Fibroblast of skin of right biceps (primary cell): Measurements from ENCODE around the gene MLLT10.
A peak's percentile ranks its signal among the peaks of the same experiment; 100 is the strongest.

Experiments used
- DNase-seq: peaks from one replicate; pipeline ENCODE4 v3.0.0-alpha.2; 2013

Gene MLLT10

DNA sequence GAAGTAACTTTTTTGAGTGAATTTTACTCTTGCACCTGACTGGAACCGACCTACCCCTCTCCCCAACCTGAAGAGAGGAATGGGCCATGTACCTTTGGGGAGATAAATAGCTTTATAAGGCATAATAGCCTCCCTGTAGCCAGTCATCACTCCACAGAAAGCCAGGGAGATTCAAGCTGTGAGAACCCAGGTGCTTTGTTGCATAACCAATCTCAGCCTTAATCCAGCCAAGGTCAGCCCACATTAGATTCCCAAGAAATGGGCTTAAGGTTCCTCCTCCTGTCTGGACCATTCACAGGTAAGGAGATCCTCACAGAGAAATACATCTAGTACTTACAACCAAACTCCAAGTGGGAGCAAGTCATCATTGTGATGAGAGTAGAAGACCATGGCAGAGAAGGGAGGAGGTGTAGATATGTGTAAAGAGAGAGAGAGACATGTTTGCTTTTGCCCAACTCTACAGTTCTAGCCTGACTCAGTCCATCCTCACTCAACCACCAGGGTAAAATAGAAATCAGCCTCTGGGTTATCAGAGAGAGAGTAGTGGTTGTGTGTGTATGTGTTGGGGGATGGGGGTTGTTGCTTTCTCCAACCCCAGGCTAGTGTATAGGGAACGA, 32.2 kb upstream of the MLLT10 start:
- DNase-seq: no peak

DNA sequence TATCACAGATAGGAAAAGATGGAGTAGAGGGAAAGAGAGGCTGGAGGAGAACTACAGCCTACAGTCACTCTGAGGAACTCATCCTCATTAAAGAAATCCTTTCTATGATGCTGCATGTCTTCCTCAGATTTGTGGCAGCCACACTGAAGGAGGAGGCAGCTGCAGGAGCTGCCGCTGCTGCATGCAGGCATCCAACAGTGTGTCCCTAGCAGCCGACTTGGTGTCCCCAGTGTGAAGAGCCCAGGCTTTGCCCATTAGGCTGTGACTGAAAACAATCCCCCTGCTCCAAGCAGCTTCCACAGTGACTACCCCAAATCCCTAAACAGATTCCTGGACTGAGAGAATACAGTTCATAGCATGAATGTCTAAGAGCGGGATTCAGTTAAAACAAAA, 31.7 kb upstream of the MLLT10 start:
- no peak for DNase-seq

DNA sequence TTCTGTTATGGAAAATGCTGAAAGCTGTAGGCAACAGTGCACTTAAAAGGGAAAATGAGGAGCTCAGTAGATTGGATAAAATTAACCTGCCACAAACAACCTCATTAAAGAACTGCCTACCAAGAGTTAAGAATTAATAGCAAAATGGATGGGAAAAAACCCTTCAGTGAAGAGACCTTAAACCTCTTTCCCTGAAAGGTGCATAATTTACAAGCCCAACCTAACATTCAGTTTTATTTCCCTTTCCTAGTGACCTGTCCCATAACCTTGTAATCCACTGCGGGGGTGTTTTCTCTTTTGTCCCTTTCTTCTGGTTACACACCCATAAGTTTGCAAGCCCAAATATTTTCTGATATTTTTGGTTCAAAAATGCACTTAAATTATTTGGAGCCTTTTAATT, 30.5 kb upstream of the MLLT10 start:
- no peak for DNase-seq

DNA sequence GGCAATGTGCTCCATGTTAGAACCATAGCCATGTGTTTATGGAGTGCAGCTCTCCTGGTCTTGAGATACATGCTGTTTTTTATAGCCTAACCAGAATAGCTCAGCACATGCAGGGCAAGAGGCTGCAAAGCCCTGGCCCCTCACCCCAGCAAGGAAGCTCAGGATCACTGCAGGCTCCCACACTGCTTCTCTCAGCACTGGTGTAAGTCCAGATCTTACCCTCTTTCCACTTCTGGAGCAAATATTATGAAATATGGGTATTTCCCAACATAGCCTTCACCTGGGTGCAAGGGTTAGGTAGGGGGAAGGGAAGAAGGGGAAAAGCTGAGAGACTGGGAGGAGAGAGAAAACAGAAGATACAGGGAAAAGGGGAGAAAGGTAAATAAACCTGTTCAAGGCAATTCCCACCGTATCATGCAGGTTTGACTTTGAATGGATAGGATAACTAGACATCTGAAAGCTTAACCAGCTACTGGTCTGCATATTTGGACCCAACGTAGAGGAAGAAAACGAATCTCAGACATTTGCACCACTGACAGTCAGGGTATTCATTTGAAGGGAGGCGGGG, 28.2 kb upstream of the MLLT10 start:
- DNase-seq: no peak

DNA sequence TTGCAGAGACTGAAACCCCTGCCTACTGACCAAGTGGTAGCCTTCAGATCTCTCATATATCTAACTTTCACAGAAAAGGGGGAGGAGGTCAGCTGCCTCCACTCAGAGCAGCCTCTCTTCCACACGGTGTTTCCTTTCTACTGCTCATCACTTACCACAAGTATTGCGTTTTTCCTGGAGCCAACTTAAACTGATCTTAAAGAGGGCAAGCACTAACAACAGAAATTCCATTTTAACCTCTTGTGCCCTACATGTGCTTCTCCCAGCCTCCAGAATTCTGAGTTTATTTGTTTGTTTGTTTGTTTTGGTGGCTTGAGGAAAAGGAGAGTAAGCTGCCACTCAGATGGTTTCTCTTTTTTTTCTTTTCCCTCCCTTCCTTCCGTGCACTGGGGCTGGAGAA, 27.7 kb upstream of the MLLT10 start:
- DNase-seq: no peak

DNA sequence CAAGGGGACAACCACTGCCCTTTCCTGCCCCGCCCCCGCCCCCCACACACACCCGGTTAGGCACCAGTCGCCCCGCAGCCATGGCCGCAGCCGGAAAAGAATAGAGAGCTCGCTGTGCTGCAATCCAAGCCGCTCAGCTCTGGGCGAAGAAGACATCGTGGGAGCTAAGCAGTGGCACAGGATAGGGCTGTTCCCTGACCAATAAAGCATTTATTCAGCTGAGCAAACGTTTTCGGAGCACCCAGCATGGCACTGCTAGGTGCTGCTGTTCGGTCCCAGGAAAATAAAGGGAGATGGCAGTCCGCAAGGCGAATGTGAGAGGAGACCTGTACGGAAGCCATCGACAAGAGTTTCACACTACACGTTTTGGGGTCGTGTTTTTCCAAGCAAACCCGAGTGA, 26.9 kb upstream of the MLLT10 start:
- no peak for DNase-seq

DNA sequence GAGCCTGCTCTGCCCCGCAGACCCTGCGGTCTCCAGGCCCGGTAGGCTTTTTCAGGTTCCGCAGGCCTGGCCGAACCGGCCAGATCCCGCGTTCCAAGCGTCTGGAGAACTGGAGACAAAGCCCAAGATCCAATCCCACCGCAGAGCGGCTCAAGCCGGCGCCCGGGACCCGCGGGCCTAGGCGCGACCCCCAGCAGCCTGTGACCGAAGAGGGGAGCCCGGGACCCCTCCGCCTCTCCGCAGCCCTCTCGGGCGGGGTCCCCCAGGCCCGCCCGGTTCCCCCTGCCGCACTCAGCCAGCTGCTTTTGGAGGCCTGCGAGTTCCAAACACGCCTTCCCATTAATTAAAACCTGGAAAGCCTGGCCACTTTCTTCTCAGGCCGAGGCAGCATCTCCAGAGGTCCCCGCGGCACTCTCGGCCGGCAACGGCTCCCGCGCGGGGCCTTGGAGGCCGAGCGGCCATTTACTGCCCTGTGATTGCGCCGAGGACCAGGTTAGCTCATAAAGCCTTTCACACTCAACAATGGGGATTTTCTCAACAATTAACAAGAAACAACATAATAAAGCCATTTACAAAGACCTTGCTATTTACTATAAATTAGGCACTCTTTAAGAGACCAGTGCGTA, 25.2 kb upstream of the MLLT10 start:
- DNase-seq: no peak

DNA sequence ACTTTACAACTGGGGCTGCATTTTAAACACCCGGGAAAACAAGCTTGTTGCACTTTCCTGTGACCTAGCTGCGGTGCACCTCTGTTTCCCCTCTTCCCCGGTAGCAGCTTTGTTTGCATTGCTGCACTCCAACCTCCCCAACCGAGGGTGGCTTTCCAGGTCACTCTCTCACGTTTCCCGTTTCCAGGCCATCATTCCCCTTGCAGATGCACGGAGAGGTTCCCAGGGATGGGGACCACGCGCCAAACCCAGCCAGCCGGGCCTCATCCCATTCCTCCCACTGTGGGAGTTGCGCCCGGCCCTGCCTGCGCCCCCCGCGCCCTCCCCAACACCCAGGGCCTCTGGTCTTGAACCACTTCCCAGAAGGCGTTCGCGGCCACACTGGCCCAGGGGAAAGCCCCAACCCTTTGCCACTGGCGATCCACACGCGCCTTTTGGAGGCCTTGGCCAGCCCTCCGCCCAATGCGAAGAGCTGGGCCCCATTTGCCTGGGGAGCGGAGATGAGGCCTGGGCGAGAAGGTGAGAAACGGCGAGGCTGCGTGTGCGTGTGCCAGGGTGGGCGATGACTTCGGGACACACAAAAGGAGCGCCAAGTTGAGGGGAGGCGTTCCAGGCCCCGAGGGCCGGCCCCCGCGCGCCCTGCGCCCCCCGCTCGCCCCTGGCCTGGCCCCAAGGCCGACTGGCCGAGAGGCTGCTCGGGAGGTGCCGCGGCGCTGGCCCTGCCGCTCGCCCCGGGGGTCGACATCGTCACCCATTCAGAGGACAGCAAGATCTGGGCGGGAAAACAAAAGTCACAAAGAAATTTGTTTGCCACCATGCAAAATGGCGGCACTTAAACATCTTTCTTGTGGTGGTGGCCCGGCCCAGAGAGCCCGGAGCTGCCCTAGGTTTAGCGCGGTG, 24.4 kb upstream of the MLLT10 start:
- DNase-seq: no peak

DNA sequence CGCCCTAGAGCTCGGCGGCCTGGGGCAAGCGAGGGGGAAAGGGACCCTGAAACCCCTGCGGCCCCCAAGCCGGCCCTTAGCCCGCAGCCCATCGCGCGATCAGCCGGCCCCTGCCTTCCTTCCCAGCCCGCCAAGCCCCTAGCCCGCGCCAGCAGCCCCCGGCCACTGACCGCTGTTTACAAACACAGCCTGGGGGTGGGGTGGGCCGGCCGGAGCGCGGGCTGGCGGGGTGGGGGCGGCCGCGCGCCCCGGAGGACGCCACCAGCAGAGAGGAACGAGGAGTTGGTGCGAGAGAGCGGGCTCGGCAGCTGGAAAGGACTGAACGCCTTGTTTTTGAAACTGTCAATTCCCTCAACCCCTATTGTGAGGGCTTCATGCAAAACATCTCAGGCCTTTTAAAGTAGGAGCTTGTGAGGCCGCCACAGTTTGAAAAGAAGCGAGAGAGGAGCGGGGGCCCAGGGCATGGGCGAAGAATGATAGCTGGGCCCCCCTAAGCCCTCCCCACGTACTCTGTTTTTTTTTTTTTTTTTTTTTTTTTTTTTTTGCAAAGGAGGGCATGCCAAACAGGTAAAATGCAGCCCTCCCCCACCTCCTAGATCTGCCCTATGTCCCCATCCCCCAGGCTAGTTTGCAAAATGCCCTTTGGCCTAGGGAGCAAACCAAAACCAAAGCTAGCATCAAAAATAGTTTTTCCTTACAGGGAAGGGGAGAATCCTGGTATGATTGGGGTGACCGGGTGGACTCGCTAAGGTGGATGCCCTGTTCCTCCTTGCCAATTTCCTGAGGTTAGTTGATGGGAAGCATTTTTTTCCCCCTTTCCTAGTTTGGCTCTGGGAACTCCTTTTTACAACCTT, 23.6 kb upstream of the MLLT10 start:
- DNase-seq: peak; percentile 47

DNA sequence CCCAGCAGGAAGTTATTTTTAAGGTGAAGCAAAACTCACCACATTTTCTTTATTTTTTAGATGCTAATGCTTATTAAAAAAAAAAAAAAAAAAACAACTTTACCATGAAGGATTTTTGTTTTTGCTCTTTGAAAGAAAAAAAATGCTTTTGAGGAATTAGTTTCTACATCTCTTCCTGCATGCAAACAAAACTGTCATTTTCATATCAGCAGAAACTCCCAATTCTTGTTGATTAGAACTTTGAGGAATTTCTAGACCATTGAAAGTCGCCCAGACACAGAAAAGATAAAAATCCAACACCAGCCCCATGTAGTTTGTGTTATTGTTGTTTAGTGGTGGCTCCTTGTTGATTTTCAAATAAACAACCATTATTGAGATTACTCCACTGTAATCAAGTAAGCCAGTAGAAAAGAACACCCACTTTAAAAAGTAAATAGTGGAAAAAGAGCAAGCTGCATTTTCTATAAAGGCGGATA, 22.9 kb upstream of the MLLT10 start:
- DNase-seq: no peak

DNA sequence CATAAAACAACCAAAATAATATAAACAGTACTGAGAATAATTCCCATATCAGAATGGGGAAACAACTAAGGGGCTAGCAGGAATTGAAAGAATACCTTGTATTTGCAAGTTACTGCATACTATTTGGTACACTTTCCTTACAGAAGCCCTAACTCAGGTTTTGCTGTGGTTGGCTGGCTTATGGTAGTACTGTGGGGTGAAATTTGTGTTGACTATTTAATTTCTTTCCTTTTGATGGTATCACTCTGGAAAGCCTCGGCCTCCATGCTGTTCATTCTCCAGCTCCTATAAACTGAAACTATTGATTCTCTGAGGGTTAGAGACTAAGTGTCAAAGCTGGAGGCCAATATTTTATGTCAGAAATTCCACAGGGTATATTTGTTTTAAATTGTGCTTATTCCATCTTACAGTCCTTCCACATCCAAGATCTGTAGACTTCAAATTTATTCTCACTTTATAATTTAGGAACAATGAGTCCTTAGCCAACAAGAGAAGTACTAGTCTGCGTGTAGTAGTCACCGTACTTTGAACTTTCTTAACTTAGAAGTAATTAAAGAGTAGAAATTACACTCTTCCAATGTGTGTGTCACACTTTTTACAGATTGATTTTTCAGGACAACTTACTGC, 22.0 kb upstream of the MLLT10 start:
- DNase-seq: no peak

DNA sequence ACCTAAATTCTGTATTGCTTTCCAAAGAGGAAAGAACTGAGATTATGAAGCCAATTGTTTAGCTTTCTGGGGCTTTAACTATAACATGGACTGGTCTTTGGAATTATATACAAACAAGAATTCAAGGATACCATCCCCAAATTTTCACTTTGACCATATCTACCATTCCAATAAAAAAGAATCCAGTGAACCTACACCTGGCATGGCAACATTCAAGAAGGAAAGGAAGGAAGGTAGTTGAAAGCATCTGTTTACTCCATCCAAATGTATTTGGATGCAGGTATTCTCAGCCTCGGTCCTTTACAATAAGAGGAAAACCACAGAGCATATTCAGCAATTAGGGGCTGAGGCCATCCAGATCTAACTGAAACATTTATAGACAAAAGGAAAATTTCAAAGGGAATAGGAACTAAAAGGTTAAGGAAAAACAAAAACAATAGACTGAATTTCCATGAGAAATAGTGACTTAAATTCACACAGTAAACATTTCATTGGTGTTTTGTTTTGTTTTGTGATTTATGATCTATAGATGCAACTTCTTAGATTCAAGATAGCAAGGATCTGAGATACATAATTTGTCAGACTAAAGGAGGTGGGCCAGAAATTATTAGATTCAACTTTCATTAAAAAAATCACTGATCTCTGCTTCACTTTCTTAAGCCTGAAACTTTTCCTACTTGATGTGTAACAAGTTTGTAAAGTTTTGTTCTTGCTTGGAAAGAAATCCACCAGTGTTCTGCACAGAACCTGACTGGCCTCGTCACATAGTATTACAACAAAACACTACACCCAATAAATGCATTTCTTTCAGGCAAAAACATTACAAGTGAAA, 21.2 kb upstream of the MLLT10 start:
- no peak for DNase-seq

DNA sequence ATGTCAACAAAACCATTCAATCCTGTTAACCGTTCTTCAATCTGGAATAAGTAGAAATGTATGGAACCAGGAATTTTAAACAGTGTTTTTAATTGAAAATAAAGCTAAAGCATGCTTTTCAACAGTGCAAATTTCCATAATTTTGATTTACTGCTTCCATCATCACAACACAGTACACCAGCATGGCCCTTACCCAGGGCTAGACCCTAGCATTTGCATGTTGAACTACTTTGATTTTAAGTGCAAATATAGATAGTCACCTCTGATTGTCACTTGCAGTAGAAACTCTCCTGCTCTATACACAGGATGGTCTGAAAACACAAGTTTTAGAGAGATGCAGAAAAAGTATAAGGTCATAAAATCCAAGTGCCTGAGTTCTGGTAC, 20.6 kb upstream of the MLLT10 start:
- no peak for DNase-seq

DNA sequence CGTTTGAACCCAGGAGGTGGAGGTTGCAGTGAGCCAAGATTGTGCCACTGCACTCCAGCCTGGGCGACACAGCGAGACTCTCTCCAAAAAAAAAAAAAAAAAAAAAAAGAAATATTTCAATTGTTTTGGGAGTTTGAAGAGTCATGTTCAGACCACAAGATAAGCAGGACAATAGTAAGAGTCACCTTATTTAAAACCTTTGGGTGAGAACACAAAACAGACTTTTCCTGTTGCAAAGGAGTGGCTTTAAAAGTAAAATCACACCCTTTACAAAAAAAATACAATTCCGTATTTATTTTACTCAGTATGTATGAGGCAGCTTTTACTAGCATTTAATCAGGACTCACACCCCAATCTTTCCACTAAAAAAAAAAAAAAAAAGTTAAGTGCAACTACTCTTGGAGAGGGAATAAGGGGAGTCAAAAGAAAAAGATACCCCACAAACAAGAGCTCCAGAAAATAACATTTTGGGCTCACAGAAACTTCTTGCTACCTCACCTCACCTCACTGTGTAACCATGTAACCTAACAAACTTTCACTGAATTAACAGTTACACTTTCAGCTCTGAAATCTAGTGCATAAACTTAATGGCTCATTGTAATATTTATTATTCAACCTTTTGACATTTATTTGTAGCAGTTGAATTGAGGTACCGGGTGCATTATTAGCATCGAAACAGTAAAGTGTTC, 19.8 kb upstream of the MLLT10 start:
- DNase-seq: no peak

DNA sequence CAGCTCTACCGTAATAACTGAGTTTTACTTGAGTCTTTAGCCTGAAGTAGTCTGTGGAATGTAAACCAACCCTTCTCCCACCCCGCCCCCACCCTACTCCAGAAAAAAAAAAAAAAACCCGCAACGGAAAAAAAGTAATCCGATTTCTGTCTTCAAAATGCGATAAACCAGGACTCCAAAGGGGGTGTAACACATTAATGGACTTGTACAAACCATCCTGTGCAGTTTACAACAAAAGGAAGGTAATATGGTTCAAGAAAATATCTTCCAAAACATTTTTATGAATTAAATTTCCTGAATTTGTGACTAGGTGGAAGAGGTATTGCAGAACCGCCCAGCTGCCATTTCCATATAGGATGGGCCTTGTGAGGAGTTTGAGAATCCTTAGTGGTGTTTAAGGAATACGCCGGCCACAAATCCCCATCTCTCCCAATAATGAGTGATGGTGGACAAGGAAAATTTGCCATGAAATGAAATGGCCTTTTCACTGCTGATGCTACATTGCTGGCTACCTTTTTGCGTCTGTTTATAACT, 19.1 kb upstream of the MLLT10 start:
- peak; percentile 61 for DNase-seq

DNA sequence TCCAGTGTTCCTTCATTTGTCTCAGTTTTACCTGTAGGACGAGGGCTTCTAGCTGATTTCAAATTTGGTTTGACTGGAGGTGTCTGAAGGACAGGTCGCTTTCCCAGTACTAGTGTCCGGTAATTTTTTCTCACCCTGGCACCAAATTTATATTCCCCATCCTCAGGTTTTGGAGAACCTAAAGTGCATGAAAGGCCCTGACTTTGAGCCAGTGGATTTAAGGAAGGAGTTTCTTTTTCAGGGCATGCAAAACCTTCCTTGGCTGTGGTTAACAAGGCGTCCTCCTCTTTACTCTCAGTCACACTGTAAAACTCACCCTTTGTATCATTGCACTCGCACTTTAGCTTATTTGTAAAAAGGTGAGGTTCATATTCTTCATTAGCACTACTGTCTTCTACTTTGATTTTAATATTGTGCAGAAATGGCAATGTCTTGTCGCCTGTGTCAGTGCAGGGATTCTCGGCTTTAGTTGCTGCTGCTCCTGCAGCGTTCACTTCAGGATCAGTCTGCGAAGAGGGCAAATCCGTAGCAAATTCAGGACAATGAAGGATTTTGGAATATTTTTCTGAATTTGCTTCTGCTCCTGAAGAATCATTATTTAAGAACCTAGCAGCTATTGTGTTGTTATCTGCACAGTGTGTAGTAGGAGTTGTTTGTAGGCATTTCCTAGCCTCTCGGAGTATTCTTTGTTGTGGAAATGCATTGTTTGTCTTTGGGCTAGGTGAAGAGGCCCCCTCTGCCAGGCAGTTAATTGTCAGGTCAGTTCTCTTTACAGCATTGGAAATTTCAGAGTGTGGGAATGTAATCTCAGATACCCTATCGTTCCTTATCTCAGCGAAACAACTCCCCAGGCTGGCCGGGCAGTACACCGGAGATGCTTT, 18.4 kb upstream of the MLLT10 start:
- no peak for DNase-seq

DNA sequence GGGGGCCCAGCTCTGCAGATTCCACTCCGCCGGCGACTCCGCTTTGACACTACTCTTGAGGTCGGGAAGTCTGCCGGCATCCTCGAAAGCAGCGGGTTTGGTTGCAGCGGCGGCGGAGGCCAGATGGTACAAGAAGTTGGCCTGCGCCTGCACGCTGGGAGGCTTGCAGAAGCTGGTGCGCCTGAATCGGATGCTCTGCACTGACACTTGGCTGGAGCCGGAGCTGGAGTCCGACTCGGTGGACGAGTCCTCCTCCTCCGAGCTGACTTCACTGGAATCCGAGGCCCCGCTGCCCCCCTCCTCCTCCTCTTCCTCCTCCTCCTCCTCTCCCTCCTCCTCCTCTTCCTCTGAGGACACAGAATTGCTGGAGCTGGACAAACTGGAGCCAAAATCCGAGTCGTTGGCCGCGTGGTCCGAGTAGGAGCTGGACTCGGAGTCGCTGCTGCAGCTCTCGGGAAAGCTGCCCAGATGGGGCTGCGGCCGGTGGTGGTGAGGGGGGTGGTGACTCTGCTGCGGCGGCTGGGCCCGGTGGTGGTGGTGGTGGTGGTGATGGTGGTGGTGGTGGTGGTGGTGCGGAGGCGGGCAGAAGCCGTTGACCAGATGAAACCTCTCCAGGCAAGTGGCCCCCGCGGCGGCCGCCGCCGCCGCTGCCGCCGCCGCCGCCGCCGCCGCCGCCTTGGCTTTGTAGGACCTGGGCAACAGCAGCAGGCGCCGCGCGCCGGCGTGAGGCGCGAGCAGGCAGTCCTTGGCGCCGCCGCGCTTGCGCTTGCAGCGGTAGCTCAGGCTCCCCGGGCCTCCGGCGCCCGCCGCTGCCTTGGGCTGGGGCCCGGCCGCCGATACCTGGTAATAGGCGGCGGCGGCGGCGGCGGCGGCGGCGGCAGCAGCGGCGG, 17.5 kb upstream of the MLLT10 start:
- DNase-seq: peak; percentile 74
